IMR-90 (cell line): ENCODE measurements around the gene MBOAT2.
"Not testable (repeated sequence)": the region's sequence is repeated elsewhere in the genome, so short reads cannot be mapped to it uniquely, and the experiment has no call there.

Source experiments
- BHLHE40 ChIP-seq: fragments of 150-350 bp; IDR thresholded peaks from 2 replicates; pipeline ENCODE4 v1.6.1; 2016; ENCODE audit warnings: mild to moderate bottlenecking, low read depth, low read length
- CEBPB ChIP-seq: IDR thresholded peaks from 2 replicates; pipeline ENCODE4 v1.6.1; 2012; ENCODE audit warnings: low read depth, low read length, improper control_type of control experiment
- CTCF ChIP-seq: conservative IDR thresholded peaks from 2 replicates; pipeline ENCODE4 v1.5.1; 2012; ENCODE audit warnings: mild to moderate bottlenecking, low read depth, low read length, improper control_type of control experiment
- ELK1 ChIP-seq: fragments of 150-350 bp; IDR thresholded peaks from 2 replicates; pipeline ENCODE4 v1.6.1; 2016; ENCODE audit warnings: low read depth, mild to moderate bottlenecking, low read length, moderate library complexity, borderline replicate concordance
- FOS ChIP-seq: fragments of 150-350 bp; IDR thresholded peaks from 2 replicates; pipeline ENCODE4 v1.6.1; 2016; ENCODE audit warnings: low read depth, low read length
- MAFK ChIP-seq: IDR thresholded peaks from 2 replicates; pipeline ENCODE4 v1.6.1; 2012; ENCODE audit warnings: low read depth, low read length, improper control_type of control experiment
- MAZ ChIP-seq: IDR thresholded peaks from 2 replicates; pipeline ENCODE4 v1.6.1; 2012; ENCODE audit warnings: low read depth, mild to moderate bottlenecking, low read length, improper control_type of control experiment, moderate library complexity, borderline replicate concordance
- MXI1 ChIP-seq: IDR thresholded peaks from 2 replicates; pipeline ENCODE4 v1.6.1; 2012; ENCODE audit warnings: low read depth, mild to moderate bottlenecking, low read length, moderate library complexity, borderline replicate concordance
- POLR2A ChIP-seq: IDR thresholded peaks from 2 replicates; pipeline ENCODE4 v1.6.1; 2012; ENCODE audit warnings: mild to moderate bottlenecking, low read depth, low read length
- RAD21 ChIP-seq: IDR thresholded peaks from 2 replicates; pipeline ENCODE4 v1.6.1; 2012; ENCODE audit warnings: low read length, improper control_type of control experiment
- RCOR1 ChIP-seq: IDR thresholded peaks from 2 replicates; pipeline ENCODE4 v1.6.1; 2012; ENCODE audit warnings: mild to moderate bottlenecking, low read length, improper control_type of control experiment; ENCODE audit not compliant: insufficient replicate concordance
- RFX5 ChIP-seq: IDR thresholded peaks from 2 replicates; pipeline ENCODE4 v1.8.0; 2012; ENCODE audit warnings: low read depth, mild to moderate bottlenecking, low read length, moderate library complexity
- SMC3 ChIP-seq: fragments of 150-350 bp; IDR thresholded peaks from 2 replicates; pipeline ENCODE4 v1.6.1; 2016; ENCODE audit warnings: low read depth, mild to moderate bottlenecking, antibody characterized with exemption, low read length, moderate library complexity
- TF ChIP-seq, protein P1 (sequence below): fragments of 150-350 bp; IDR thresholded peaks from 2 replicates; pipeline ENCODE4 v1.6.1; 2017; ENCODE audit warnings: mild to moderate bottlenecking, antibody characterized with exemption, low read length, low read depth

- TF ChIP-seq RAD21, CTCF, MXI1, MAZ, POLR2A, RFX5, MAFK, ELK1, SMC3, BHLHE40, RCOR1, FOS, CEBPB: not testable (repeated sequence)
- TF ChIP-seq, protein P1, sequence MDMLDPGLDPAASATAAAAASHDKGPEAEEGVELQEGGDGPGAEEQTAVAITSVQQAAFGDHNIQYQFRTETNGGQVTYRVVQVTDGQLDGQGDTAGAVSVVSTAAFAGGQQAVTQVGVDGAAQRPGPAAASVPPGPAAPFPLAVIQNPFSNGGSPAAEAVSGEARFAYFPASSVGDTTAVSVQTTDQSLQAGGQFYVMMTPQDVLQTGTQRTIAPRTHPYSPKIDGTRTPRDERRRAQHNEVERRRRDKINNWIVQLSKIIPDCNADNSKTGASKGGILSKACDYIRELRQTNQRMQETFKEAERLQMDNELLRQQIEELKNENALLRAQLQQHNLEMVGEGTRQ, result not testable (repeated sequence)
Measured at GRCh38 chr2:8913767-8914166, 89.7 kb downstream of the MBOAT2 start.
